Measurements from ENCODE around the gene HCAR3.
"Not testable (repeated sequence)": the region's sequence is repeated elsewhere in the genome, so short reads cannot be mapped to it uniquely, and the experiment has no call there.

The HCAR3 gene

DNA sequence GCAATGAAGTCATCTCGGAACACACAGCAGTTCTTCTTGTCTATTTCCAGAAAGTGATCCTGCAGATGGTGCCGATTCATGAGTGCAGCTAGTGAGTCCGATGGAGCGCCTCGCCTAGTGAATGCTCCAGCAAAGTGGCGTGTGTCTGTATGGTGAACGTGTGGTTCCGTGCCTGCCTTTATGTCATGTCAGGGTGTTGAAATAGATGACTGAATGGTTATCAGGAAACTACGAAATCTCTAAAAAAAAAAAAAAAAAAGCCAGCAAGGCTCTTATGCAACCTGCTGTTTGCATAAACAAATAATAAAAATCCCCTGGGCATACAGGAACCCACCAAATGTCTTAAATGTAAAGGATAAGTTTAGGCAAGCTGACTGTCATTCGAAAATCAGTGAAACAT, at the start of gene HCAR3:
Gene HCAR3, minus strand, starts transcription at position 154 of the 400 bp plus-strand sequence. Its CDS starts 74 bp downstream, at position 80.
- DNase-seq (ENCODE audit: low read depth); H3K4me3 ChIP-seq (ENCODE audit: low read length): not testable (repeated sequence)

DNA sequence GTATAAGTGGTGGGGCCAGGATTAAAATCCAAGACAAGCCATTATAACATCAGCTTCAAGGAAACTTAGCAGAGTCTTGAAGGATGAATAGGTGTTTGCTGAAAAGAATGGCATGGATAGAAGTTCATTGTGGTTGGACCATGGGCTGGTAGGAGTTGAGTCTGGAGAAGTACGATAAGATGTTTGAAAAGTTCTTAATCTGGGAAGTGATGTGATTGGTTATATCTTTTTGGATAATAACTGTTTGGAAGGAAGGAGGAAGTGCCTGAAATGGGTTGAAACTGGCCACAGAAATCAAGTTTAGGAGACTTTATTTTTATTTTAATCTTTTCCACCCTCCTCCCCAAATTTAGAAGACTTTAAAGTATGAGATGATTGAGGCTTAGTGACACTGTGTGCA, 41.0 kb upstream of the HCAR3 start:
- no peak for DNase-seq (ENCODE audit: low read depth)
- TF ChIP-seq, protein P1, sequence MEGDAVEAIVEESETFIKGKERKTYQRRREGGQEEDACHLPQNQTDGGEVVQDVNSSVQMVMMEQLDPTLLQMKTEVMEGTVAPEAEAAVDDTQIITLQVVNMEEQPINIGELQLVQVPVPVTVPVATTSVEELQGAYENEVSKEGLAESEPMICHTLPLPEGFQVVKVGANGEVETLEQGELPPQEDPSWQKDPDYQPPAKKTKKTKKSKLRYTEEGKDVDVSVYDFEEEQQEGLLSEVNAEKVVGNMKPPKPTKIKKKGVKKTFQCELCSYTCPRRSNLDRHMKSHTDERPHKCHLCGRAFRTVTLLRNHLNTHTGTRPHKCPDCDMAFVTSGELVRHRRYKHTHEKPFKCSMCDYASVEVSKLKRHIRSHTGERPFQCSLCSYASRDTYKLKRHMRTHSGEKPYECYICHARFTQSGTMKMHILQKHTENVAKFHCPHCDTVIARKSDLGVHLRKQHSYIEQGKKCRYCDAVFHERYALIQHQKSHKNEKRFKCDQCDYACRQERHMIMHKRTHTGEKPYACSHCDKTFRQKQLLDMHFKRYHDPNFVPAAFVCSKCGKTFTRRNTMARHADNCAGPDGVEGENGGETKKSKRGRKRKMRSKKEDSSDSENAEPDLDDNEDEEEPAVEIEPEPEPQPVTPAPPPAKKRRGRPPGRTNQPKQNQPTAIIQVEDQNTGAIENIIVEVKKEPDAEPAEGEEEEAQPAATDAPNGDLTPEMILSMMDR (conservative IDR thresholded peaks at IDR 0.05; ENCODE audit: low read length): no peak
- no peak overlapping the region for H3K4me3 ChIP-seq (ENCODE audit: low read length)

- TF ChIP-seq, protein P1 (conservative IDR thresholded peaks at IDR 0.05; ENCODE audit: low read length): no peak
- no peak overlapping the region for H3K4me3 ChIP-seq (ENCODE audit: low read length)
- DNase-seq (ENCODE audit: low read depth): no peak
Observed at GRCh38 chr12:122754790-122755189, 38.2 kb upstream of the HCAR3 start.

DNA sequence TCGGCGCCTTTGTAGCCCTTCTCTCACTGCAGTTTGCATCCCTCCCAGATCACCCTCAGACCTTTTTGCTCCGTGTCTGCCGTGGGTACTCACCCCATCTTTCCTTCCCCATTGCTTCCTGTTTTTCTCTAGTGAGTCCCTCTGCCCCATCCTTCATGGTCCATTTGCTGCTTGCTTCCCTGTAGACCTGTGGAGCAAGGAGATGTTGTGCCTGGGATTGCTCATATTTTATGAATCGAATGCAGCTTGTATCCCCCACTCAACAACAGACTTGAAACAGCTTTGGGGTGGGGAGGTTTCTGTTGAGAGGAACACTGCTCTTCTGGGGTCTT, 36.7 kb upstream of the HCAR3 start:
- peak overlapping the region; percentile 97 for H3K4me3 ChIP-seq (ENCODE audit: low read length)
- TF ChIP-seq, protein P1 (conservative IDR thresholded peaks at IDR 0.05; ENCODE audit: low read length): no peak
- DNase-seq (ENCODE audit: low read depth): no peak

- peak; percentile 94 for DNase-seq (ENCODE audit: low read depth)
- peak within 1 kb of the TSS; percentile 97 for H3K4me3 ChIP-seq (ENCODE audit: low read length)
- TF ChIP-seq, protein P1 (conservative IDR thresholded peaks at IDR 0.05; ENCODE audit: low read length): peak; percentile 80
Observed at GRCh38 chr12:122752464-122753318, 36.1 kb upstream of the HCAR3 start, which contains the start of gene DENR. DENR (plus strand) TSS chr12:122752824; CDS start chr12:122753702, 878 bp downstream.

DNA sequence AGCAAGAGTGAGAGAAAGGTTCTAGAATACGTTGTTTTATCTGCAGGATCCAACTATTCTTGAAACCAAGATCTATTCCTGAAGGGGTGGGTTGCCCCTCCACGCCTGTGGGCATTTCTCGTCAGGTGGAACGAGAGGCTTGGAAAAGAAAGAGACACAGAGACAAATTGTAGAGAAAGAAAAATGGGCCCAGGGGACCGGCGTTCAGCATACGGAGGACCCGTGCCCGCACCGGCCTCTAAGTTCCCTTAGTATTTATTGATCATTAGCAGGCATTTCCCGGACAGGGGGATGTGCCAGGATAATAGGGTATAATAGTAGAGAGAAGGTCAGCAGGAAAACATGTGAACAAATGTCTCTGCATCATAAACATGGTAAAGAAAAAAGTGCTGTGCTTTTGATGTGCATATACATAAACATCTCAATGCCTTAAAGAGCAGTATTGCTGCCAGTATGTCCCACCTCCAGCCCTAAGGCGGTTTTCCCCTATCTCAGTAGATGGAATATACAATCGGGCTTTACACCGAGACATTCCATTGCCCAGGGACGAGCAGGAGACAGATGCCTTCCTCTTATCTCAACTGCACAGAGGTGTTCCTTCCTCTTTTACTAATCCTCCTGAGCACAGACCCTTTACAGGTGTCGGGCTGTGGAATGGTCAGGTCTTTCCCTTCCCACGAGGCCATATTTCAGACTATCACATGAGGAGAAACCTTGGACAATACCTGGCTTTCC, 34.3 kb upstream of the HCAR3 start:
- DNase-seq (ENCODE audit: low read depth): not testable (repeated sequence)

GRCh38 chr12:122749569-122750332, 33.1 kb upstream of the HCAR3 start:
- TF ChIP-seq, protein P1 (conservative IDR thresholded peaks at IDR 0.05; ENCODE audit: low read length): no peak
- DNase-seq (ENCODE audit: low read depth): no peak
- no peak overlapping the region for H3K4me3 ChIP-seq (ENCODE audit: low read length)

More for the DNA sequence above, 34.3 kb upstream of the HCAR3 start:
- not testable (repeated sequence) for H3K4me3 ChIP-seq (ENCODE audit: low read length)

All from AG10803 (cell line).